ENCODE results near the gene OR4F6. TPM values are rescaled to one million over a fixed set of nuclear protein-coding genes. Genes with fewer than 3 reads are reported as not detected.

The OR4F6 gene
- total and polyA plus RNA-seq, 4 donors, result not detected

DNA sequence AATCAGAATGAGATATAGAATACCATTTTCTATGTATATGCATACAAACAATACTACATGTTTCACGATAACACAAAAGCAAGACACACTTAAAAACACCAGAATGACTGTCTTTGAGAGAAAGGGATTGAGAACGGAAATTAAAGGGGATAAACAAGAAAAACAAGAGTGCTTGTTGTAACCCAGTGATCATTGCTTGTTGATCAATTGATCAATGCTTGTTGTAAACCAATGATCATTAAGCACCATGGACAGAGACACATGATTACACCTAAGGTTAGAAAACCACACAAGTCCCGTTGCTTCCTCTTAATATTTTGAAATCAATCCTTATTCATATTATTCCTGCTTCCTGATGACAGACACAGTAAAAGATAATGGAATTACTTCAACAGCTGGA is 7.6 kb downstream of the OR4F6 start:
- Histone ChIP-seq H3K9ac (ENCODE audit: low read depth in 1 of 2, low read length in 2 of 2) (no peak overlapping the region), H3K4me1 (ENCODE audit: control insufficient read depth in 4 of 4, insufficient read depth in 4 of 4, low read length in 3 of 4) (no peaks in the 10 kb centered on the region), H3K27me3 (ENCODE audit: control insufficient read depth in 4 of 4, insufficient read depth in 4 of 4, low read length in 3 of 4) (peaks cover 0 to 6% (median 0%) of the 10 kb centered on the region in 4 donors), H3K27ac (ENCODE audit: low read depth in 1 of 2, low read length in 2 of 2) (no peak overlapping the region), H3K4me3 (ENCODE audit: low read depth in 1 of 3, low read length in 3 of 3) (no peak overlapping the region), H3K36me3 (ENCODE audit: control insufficient read depth in 4 of 4, insufficient read depth in 3 of 4, low read depth in 1 of 4, low read length in 3 of 4) (no peaks in the 10 kb centered on the region), H3K9me3 (ENCODE audit: control insufficient read depth in 4 of 4, low read length in 3 of 4) (no peaks in the 10 kb centered on the region)
- 47% methylated on average over 3 of the region's 3 CpGs for WGBS
- no peak for DNase-seq (ENCODE audit: low spot score)
- no peak for TF ChIP-seq RAD21 (IDR thresholded peaks at IDR 0.05)
- TF ChIP-seq, protein P1, sequence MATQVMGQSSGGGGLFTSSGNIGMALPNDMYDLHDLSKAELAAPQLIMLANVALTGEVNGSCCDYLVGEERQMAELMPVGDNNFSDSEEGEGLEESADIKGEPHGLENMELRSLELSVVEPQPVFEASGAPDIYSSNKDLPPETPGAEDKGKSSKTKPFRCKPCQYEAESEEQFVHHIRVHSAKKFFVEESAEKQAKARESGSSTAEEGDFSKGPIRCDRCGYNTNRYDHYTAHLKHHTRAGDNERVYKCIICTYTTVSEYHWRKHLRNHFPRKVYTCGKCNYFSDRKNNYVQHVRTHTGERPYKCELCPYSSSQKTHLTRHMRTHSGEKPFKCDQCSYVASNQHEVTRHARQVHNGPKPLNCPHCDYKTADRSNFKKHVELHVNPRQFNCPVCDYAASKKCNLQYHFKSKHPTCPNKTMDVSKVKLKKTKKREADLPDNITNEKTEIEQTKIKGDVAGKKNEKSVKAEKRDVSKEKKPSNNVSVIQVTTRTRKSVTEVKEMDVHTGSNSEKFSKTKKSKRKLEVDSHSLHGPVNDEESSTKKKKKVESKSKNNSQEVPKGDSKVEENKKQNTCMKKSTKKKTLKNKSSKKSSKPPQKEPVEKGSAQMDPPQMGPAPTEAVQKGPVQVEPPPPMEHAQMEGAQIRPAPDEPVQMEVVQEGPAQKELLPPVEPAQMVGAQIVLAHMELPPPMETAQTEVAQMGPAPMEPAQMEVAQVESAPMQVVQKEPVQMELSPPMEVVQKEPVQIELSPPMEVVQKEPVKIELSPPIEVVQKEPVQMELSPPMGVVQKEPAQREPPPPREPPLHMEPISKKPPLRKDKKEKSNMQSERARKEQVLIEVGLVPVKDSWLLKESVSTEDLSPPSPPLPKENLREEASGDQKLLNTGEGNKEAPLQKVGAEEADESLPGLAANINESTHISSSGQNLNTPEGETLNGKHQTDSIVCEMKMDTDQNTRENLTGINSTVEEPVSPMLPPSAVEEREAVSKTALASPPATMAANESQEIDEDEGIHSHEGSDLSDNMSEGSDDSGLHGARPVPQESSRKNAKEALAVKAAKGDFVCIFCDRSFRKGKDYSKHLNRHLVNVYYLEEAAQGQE (IDR thresholded peaks at IDR 0.05), result peak; percentile 97

DNA sequence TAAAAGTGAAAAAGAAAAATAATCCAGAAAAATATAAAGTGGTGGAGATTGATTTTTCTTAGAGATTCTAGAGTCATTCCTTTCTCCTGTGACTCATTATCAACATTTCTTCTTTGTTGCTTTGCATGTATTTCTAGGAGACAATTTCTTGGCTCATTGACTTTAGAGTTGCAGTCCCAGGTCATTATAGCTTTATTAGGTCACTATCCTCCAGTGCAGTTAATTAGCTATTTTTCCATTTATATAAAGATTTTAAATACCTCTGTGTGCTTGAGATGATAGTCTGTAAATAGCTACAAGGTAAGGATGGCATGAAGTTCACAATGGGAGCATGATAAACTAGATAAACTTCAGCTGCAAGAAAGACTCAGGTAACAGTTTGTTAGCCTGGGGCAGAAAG is 8.6 kb downstream of the OR4F6 start, which contains the start of gene OR4F15:
Gene OR4F15, plus strand, starts transcription at position 301 of the 400 bp plus-strand sequence. CDS start 5,985 bp downstream, outside the sequence.
- no peak within 1 kb of the TSS for H3K4me3 ChIP-seq (ENCODE audit: low read depth in 1 of 3, low read length in 3 of 3)
- H3K9ac ChIP-seq (ENCODE audit: low read depth in 1 of 2, low read length in 2 of 2), result no peak within 1 kb of the TSS
- H3K9me3 ChIP-seq (ENCODE audit: control insufficient read depth in 4 of 4, low read length in 3 of 4), result no peaks in the 10 kb centered on the region
- no peaks in the 10 kb centered on the region for H3K4me1 ChIP-seq (ENCODE audit: control insufficient read depth in 4 of 4, insufficient read depth in 4 of 4, low read length in 3 of 4)
- H3K27ac ChIP-seq (ENCODE audit: low read depth in 1 of 2, low read length in 2 of 2), result no peak within 1 kb of the TSS
- H3K27me3 ChIP-seq (ENCODE audit: control insufficient read depth in 4 of 4, insufficient read depth in 4 of 4, low read length in 3 of 4), result peaks cover 0 to 8% (median 0%) of the 10 kb centered on the region in 4 donors
- H3K36me3 ChIP-seq (ENCODE audit: control insufficient read depth in 4 of 4, insufficient read depth in 3 of 4, low read depth in 1 of 4, low read length in 3 of 4), result no peaks in the 10 kb centered on the region
- TF ChIP-seq NR2F2 (IDR thresholded peaks at IDR 0.05), result no peak
- TF ChIP-seq FOXA1 (IDR thresholded peaks at IDR 0.05), result no peak
- TF ChIP-seq RAD21 (IDR thresholded peaks at IDR 0.05), result no peak
- TF ChIP-seq EGR1 (IDR thresholded peaks at IDR 0.05; ENCODE audit: low read depth in 2 of 2), result no peak
- no peak for TF ChIP-seq JUND (IDR thresholded peaks at IDR 0.05)
- no peak for TF ChIP-seq FOXA2 (IDR thresholded peaks at IDR 0.05)
- TF ChIP-seq RXRA (IDR thresholded peaks at IDR 0.05), result no peak
- TF ChIP-seq HNF4A (conservative IDR thresholded peaks at IDR 0.05), result no peak
- TF ChIP-seq, protein P2, sequence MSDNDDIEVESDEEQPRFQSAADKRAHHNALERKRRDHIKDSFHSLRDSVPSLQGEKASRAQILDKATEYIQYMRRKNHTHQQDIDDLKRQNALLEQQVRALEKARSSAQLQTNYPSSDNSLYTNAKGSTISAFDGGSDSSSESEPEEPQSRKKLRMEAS (IDR thresholded peaks at IDR 0.05), result no peak
- no peak for TF ChIP-seq GABPA (IDR thresholded peaks at IDR 0.05 in 1 of 2, conservative IDR thresholded peaks at IDR 0.05 in 1 of 2)
- TF ChIP-seq, protein P3, sequence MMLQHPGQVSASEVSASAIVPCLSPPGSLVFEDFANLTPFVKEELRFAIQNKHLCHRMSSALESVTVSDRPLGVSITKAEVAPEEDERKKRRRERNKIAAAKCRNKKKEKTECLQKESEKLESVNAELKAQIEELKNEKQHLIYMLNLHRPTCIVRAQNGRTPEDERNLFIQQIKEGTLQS (IDR thresholded peaks at IDR 0.05), result no peak
- TF ChIP-seq, protein P1 (IDR thresholded peaks at IDR 0.05), result no peak
- no peak for TF ChIP-seq TAF1 (conservative IDR thresholded peaks at IDR 0.05)
- no peak for TF ChIP-seq HNF4G (IDR thresholded peaks at IDR 0.05)
- no peak for TF ChIP-seq SP1 (IDR thresholded peaks at IDR 0.05)
- TF ChIP-seq, protein P4, sequence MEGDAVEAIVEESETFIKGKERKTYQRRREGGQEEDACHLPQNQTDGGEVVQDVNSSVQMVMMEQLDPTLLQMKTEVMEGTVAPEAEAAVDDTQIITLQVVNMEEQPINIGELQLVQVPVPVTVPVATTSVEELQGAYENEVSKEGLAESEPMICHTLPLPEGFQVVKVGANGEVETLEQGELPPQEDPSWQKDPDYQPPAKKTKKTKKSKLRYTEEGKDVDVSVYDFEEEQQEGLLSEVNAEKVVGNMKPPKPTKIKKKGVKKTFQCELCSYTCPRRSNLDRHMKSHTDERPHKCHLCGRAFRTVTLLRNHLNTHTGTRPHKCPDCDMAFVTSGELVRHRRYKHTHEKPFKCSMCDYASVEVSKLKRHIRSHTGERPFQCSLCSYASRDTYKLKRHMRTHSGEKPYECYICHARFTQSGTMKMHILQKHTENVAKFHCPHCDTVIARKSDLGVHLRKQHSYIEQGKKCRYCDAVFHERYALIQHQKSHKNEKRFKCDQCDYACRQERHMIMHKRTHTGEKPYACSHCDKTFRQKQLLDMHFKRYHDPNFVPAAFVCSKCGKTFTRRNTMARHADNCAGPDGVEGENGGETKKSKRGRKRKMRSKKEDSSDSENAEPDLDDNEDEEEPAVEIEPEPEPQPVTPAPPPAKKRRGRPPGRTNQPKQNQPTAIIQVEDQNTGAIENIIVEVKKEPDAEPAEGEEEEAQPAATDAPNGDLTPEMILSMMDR (IDR thresholded peaks at IDR 0.05; ENCODE audit: low read depth, low read length, missing input control), result no peak
- TF ChIP-seq YY1 (IDR thresholded peaks at IDR 0.05), result no peak
- TF ChIP-seq, protein P5, sequence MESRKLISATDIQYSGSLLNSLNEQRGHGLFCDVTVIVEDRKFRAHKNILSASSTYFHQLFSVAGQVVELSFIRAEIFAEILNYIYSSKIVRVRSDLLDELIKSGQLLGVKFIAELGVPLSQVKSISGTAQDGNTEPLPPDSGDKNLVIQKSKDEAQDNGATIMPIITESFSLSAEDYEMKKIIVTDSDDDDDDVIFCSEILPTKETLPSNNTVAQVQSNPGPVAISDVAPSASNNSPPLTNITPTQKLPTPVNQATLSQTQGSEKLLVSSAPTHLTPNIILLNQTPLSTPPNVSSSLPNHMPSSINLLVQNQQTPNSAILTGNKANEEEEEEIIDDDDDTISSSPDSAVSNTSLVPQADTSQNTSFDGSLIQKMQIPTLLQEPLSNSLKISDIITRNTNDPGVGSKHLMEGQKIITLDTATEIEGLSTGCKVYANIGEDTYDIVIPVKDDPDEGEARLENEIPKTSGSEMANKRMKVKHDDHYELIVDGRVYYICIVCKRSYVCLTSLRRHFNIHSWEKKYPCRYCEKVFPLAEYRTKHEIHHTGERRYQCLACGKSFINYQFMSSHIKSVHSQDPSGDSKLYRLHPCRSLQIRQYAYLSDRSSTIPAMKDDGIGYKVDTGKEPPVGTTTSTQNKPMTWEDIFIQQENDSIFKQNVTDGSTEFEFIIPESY (IDR thresholded peaks at IDR 0.05), result no peak
- no peak for DNase-seq (ENCODE audit: low spot score)

All from liver (tissue), 9 donors.